GM18520 (cell line): ENCODE data around the gene GGTA1.

Experiments
- ATAC-seq: cut with Tn5 transposase; IDR thresholded peaks from one replicate; pipeline ENCODE4 v1.9.1; 2021; ENCODE audit not compliant: unreplicated experiment

GGTA1 gene

GRCh38 chr9:121500165-121500478, 478 bp upstream of the GGTA1 start:
- ATAC-seq = no peak

DNA sequence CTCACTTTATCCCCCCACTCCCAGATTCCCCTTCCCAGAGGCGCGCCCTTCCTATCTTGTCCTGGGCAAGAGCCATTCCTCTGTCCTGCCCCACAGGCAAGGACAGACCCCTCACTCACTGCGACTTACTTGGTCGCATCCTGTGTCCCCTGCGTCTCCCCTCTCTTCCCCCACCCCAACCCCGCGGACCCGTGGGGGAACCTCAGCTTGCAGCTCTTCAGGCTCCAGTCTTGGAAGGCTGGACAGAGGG, 542 bp downstream of the GGTA1 start:
- no peak for ATAC-seq

DNA sequence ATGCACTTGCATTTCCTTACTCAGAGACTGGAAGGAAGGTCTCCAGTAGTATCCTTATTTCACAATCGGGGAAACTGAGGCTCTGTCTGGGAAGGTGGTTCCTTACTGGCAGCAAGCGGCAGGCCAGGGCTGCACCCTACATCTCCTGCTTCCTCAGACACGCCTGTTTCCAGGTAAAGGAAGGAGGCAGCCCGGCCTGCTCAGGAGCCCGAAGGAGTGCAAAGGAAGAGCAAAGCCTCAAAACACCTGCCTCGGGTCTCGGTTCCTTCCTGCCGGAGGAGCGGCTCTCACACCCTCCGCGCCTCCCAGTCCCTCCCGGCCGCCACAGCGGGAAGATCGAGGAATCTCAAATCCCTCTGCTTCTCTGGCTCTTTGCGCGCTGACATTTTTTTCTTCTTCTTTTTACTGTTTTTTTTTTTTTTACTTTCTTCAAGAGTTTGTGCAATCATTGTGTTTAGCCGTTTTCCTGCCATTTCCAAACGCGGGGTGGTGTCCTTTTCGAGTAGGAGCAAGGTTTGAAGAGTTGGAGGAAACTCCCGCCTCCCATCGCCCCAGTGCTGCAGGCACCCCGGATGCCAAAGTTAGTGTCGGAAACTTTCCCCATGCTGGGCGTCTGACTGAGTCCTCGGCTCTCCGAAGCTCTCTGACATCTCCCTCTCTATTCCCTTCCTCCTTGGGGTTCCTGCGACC, 1.0 kb downstream of the GGTA1 start:
- no peak for ATAC-seq

DNA sequence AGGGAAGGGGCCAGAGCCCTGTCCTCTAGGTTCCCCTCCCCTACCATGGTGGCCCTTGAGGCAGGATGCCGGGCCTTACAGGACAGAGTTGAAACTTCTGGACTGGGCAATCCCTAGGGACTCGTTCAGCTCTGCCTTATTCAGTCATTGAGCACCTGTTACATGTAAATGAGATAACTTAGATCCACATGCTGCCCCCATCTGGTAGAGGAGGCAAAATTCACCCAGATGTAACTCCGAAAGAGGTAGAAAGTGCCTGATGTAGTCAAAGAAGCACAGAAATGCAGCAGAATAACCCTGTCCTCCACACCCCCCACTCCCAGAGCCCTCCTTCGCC, 1.5 kb downstream of the GGTA1 start:
- peak; percentile 40 for ATAC-seq

DNA sequence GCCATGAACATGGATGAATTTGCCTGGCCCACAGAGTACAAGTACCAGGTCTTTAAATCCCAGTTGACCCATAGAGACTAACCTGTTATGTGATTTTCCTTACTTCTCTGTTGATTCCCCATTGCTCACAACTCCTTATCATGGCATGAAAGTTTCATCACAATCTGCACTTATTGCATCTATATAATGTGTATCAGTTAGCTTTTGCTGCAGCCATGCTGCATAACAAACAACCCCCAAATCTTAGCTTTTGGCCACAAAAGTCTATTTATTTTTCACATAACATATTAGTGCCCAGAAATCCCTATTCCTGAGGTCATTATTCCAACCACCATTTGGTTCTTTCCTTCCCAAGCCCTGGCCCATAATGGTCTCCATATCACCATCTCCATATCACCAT, 3.7 kb downstream of the GGTA1 start:
- no peak for ATAC-seq

DNA sequence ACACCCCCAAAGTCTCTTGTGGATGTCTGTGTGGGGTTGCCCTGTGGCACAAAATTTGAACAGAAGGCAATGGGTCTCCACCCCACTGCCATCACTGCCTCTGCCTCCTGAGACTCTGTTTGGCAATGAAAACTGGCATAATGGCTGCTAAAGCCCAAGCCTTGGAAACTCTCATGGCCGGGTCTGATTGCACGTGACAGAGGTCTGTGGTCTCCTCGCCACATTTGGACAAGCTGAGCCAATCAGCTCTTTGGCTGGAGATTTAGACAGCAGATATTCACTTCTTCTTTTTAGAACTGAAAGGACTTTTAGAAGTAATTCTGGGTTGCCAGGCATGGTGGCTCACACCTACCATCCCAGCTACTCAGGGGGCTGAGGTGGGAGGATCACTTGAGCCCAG, 5.5 kb downstream of the GGTA1 start:
- no peak for ATAC-seq

- ATAC-seq = no peak
These were observed 8.5 kb downstream of the GGTA1 start for GRCh38 chr9:121491111-121491510.

DNA sequence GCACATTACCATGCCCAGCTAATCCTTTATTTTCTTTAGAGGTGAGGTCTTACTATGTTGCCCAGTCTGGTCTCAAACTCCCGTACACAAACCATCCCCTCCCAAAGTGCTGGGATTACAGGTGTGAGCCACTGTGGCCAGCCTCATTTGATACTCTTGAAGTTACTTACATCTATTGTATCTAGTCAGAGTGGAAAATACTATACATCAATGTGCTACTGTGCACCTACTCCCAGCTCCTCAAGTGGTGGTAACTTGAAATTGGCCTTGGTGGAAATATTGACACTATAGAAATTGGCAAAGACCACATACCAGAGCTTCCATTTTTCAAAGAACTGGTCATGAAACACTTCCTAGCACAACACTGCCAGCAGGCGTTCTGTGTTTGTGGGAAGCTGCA, 10.3 kb downstream of the GGTA1 start:
- ATAC-seq = no peak

DNA sequence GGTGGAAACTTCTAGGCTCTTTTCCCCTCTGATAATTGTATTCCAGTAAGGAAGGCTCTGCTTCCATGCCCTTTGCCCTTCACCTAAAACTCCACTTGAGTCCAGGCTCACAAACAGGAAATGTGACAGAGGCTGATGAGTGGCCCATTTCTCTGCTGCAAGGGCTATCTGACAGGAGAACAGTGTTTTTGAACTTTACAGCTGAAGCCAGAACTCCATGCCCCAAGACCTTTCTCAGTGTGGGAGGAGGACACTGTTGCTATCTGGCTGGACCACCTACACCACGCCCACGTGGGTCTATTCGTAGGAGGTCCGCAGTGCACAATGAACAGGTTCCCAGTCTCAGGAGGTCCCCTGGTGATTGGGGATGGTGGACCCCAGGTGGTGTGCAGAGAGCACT, 13.6 kb downstream of the GGTA1 start:
- ATAC-seq = no peak

DNA sequence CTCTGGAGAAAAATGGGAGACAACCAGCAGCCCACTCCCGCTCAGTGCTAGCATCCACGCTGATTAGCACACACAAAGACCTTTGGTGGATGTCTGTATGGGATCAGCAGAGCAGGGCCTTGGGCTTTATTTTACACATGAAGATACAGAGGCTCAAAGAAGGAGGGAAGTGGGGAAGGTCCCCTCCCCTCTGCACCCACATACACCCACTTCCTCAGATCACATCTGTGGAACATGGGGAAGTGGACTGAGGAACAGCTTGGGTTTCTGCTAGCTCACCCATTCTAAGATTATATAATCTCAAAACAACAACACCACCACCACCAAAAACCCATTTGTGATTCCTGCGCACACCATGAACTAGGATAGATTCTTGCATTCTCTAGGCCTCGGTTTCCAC, 14.0 kb downstream of the GGTA1 start:
- no peak for ATAC-seq

DNA sequence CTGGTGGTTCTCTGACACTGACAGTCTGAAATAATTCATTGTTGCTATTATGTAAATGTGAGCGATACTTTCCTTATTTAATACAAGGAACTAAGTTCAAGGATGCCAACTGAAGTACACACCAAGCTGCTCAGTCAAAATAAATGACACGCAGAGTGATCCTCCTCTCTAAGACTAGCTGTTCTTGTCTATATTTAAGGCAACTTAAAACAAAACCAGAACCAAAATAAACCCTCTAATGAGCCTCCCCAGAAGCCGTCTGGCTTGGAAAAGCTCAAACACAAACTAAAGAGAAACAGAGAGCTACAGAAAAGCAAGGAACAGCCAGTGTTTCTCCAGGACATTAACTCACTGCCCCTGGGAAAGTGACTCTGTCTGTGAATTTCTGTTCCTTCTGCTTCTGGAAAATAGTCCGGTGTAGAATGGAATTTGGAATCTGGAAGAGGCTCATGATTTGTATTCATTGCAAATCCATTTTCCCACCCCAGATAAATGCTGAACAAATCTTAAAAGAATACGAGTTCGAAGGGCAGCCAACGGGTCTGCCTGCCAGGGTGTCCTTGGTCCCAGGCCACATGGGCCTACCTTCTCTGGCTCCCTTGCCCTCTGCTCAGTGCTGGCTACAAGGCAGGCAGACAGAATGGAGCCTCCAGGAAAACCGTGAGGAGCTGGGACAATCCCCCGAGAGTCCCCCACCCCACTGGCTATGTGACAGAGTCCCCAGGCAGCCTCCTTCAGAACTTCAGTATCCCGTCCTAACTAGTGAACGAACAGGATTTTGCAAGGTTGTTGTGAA, 14.8 kb downstream of the GGTA1 start:
- no peak for ATAC-seq

GRCh38 chr9:121483473-121484031, 16.1 kb downstream of the GGTA1 start:
- no peak for ATAC-seq

DNA sequence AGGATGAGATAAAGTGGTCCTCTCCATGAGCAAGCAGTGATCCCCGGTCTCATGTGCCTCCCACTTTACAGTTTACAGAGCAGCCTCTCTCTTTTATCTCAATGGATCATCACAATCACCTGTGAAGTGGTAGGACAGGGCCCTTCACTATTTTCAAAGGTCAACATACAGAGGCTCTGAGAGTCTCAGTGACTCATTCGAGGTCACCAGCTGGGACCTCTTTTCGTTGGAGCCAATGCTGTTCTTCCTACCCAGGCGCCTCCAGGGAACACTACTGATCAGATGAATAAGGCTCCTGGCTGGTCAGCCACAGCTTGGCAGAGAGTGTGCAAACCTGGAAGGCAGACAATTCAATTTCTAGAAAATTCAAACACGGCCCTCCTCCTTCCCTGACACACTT, 16.6 kb downstream of the GGTA1 start:
- ATAC-seq = no peak

DNA sequence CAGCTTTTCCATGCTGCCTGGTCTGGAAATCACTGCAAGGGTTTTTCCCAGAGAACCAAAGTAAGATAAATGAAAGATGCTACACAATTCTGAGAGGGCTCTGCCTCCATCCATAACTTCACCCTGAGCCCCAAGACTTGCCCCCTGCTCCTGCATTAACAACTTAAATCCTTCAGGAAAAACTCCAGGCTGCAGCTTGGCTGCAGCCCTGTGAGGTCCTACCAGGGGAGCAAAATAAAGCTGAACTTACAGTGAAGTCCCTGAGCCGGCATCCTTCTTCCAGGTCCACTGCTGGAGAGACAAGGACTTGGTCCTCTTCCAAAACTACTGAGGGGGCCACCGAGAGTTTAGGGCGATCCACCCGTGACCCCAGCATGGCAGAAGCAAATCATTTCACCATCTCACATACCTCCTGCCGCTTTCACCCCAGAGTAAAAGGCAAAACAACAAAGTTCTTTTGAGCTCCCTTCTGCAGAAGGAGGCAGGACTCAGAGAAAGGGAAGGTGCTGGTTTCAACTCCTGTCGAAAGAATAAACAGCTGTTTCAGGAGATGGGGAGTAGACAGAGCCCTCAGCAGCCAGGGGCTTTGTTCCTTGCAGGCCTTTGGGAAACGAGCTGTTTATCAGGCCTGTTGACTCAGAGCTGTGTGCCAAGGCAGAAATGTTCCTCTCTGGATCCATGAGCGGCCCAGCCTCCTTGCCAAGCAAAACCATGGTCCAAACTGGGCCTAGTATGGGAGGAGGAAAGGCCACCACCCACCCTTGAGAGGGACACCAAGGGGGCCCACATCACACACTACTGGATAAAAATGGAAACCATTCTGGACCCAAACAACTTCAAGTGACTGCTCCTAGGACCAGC, 20.6 kb downstream of the GGTA1 start:
- ATAC-seq = no peak

GRCh38 chr9:121476156-121476555, 23.5 kb downstream of the GGTA1 start:
- no peak for ATAC-seq

DNA sequence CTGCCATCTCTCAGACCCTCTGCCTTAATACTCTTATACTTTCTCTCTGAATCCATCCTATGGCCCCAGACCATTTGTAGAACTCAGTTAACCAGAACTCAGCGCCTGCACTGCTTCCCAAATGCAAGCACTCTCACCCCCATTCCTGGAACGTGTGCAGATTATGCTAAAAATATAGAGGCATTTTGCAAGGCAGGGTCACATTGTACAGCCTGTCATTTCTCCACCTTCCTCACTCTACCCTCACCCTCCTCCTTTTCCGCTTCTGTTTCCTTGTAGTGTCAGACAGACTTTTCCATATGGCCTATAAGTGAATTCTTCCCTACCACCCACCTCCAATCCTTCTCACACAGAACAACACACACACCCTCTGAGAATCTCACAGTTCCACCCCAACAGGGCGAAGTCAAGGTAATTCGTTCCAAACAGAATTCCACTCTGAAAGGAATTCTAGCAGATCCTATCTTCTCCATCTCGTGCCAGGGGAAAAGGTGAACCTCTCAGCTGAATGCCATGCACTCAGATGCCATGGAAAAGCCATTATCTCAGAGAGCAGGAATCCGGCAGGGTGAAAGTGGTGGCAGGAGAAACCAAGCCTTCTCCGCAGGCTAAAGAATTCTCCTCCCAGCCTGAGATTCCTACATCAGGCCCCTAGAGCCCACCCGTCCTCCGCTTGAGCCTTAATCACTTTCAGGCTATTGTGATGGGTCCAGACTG, 25.3 kb downstream of the GGTA1 start:
- no peak for ATAC-seq

DNA sequence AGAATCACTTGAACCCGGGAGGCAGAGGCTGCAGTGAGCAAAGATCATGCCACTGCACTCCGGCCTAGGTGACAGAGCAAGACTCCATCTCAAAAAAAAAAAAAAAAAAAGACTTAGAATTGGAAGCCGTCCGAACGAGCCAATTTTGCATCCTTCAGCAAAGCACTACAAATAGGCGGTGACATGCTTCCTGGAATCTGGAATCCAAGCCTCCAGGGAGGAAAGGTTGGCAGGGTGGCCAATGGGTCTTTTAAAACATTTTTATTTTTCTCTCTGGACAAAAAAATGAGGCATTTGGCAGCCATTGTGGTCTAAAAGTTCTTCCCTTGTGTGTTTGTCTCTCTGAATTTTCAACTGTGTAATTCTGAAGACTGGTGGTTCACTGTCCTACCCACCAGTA, 26.4 kb downstream of the GGTA1 start:
- no peak for ATAC-seq

GRCh38 chr9:121472446-121472845, 27.2 kb downstream of the GGTA1 start:
- no peak for ATAC-seq

- no peak for ATAC-seq
These were observed 33.5 kb downstream of the GGTA1 start for GRCh38 chr9:121466142-121466541.

- no peak for ATAC-seq
These were observed 34.7 kb downstream of the GGTA1 start for GRCh38 chr9:121464968-121465367.

GRCh38 chr9:121463026-121463807, 36.4 kb downstream of the GGTA1 start:
- no peak for ATAC-seq
